HG03432 (cell line): Measurements from ENCODE around the gene ADGRE1.
"Not testable (repeated sequence)": the region's sequence is repeated elsewhere in the genome, so short reads cannot be mapped to it uniquely, and the experiment has no call there.

ENCODE experiments used
- ATAC-seq: cut with Tn5 transposase; IDR thresholded peaks from one replicate; pipeline ENCODE4 v1.9.1; 2021; ENCODE audit warnings: mild to moderate bottlenecking, moderate library complexity; ENCODE audit not compliant: unreplicated experiment

Gene ADGRE1

GRCh38 chr19:6887316-6887715 is at the start of gene ADGRE1:
ADGRE1 (plus strand) TSS chr19:6887579; CDS start chr19:6887609, 30 bp downstream.
- ATAC-seq = no peak

- ATAC-seq = no peak
Measured at GRCh38 chr19:6838062-6838655, 49.2 kb upstream of the ADGRE1 start.

DNA sequence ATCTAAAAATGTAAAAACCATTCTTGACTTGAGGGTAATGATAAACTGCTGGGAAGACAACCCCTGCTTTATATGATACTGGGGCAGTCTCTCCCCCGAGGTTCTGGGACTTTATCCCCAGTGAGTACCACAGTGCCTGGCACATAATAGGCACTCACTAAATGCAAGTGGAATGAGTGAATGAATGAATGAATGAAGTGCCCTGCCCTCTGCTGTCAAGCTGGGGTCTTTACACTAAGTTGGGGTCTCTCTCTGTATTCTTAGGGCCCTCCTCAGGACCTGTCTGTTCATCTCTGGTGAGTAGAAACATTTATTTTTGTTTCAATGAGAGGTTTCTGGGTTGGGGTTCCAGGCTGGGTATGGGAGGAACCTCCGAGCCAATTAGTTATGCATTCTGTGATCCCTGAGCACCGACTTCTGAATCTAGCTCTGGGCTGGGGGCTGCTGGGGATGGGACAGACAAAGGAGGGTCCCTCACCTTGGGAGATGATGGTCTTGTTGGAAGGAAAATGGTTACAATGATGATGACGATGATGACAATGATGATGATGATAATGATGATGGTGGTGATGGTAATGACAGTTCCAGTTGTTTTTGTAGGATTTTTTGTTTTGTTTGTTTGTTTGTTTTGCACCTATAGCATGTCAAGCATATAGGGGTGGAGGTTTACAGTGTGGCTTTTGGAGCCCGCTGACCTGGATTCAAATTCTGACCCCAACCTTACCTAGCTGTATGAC is 44.3 kb upstream of the ADGRE1 start:
- no peak for ATAC-seq

DNA sequence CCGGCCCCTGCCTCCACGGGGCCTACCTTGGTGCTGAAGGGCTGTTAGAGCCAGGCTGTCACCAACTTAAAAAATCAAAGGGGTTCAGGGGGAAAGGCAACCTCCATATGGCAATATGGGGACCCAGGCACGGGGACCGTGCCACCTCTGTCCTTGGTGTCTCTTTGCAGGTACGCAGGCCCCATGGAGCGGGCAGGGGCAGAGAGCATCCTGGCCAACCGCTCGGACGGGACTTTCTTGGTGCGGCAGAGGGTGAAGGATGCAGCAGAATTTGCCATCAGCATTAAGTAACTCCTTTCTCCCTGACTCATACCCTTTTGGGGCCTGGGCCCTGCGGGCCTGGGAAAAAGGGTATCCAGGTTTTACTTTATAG is 39.6 kb upstream of the ADGRE1 start:
- no peak for ATAC-seq

DNA sequence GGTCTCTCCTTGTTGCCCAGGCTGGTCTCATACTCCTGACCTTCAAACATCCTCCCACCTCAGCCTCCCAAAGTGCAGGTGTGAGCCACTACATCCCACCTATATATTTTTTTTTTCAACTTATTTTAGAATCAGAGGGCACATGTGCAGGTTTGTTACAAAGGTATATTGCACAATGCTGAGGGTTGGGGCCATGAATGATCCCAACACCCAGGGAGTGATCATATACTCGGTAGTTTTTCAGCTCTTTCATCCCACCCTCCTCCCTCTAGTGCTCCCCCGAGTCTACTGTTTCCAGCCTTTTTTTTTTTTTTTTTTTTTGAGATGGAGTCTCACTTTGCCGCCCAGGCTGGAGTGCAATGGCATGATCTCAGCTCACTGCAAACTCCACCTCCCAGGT is 38.4 kb upstream of the ADGRE1 start:
- ATAC-seq = no peak

GRCh38 chr19:6849876-6850275 is 37.5 kb upstream of the ADGRE1 start:
- no peak for ATAC-seq

GRCh38 chr19:6851359-6851758 is 36.0 kb upstream of the ADGRE1 start:
- ATAC-seq = no peak

DNA sequence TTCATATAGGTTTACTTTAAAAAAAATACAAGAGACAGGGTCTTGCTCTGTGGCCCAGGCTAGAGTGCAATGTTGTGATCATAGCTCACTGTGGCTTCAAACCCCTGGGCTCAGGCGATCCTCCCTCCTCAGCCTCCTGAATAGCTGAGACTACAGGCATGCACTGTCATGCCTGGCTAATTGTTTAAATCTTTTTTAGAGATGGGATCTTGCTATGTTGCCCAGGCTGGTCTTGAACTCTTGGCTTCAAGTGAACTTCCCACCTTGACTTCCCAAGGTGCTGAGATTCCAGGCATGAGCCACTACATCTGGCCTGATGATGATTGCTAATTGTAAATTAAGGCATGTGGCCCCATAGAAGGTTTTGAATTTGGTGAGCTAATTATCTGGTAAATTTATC is 35.4 kb upstream of the ADGRE1 start:
- no peak for ATAC-seq

DNA sequence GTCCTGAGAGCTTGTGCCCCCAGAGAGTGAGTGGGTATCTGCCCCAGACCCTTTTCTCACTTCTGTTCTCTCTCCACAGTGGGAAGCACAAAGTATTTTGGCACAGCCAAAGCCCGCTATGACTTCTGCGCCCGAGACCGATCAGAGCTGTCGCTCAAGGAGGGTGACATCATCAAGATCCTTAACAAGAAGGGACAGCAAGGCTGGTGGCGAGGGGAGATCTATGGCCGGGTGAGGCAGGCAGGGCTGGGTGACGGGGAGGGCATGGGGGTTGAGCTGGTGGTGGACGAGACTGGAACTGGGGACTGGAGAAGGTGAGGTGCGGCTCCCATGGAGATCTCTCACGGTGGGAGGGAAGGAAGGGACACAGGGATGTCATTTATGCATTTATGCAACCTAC is 33.5 kb upstream of the ADGRE1 start:
- ATAC-seq = no peak

GRCh38 chr19:6854758-6855157 is 32.6 kb upstream of the ADGRE1 start:
- no peak for ATAC-seq

DNA sequence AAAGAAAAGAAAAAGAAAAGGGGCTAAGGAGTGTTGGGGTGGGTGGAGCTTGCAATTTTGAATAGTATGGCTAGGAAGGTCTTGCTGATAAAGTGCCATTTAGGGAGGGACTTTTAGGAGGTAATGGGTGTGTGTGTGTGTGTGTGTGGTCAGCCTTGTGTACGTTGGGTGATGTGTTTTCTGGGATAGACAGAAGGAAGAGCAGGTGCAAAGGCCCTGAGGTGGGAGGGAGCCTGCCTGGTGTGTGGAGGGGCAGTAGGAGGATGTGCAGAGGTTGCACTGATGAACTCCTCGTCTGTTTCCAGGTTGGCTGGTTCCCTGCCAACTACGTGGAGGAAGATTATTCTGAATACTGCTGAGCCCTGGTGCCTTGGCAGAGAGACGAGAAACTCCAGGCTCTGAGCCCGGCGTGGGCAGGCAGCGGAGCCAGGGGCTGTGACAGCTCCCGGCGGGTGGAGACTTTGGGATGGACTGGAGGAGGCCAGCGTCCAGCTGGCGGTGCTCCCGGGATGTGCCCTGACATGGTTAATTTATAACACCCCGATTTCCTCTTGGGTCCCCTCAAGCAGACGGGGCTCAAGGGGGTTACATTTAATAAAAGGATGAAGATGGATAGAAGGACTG is 30.5 kb upstream of the ADGRE1 start:
- no peak for ATAC-seq

GRCh38 chr19:6861683-6862286 is 25.6 kb upstream of the ADGRE1 start:
- ATAC-seq = no peak

GRCh38 chr19:6862673-6863078 is 24.7 kb upstream of the ADGRE1 start:
- ATAC-seq = peak; percentile 72

GRCh38 chr19:6864325-6864940 is 22.9 kb upstream of the ADGRE1 start:
- ATAC-seq = no peak

DNA sequence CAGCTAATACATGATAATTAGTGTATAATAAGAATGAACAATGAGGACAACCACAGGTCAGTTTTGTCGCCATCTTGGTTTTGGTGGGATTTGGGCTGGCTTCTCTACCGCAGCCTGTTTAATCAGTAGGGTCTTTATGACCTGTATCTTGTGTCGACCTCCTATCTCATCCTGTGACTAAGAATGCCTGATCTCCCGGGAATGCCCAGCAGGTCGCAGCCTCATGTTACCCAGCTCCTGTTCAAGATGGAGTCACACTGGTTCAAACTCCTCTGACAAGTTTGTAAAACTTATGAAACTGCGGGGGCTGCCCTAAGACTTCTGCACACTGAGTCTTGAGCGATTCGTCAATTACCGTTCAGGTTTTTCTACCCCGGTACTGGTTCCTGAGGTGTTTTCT is 21.5 kb upstream of the ADGRE1 start:
- ATAC-seq = no peak

DNA sequence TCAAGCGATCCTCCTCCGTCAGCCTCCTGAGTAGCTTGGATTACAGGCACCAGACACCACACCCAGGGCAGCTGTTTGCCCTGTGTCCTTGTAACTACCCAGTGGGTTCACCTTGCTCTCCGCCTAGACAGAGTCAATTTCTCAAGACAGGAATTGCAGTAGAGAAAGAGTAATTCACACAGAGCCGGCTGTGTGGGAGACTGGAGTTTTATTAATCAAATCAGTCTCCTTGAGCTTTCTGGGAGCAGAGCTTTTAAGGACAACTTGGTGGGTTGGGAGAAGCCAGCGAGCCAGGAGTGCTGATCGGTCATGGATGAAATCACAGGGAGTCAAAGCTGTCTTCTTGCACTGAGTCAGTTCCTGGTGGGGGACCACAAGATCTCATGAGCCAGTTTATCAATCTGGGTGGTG is 20.6 kb upstream of the ADGRE1 start:
- ATAC-seq = no peak

GRCh38 chr19:6868351-6868750 is 19.0 kb upstream of the ADGRE1 start:
- no peak for ATAC-seq

DNA sequence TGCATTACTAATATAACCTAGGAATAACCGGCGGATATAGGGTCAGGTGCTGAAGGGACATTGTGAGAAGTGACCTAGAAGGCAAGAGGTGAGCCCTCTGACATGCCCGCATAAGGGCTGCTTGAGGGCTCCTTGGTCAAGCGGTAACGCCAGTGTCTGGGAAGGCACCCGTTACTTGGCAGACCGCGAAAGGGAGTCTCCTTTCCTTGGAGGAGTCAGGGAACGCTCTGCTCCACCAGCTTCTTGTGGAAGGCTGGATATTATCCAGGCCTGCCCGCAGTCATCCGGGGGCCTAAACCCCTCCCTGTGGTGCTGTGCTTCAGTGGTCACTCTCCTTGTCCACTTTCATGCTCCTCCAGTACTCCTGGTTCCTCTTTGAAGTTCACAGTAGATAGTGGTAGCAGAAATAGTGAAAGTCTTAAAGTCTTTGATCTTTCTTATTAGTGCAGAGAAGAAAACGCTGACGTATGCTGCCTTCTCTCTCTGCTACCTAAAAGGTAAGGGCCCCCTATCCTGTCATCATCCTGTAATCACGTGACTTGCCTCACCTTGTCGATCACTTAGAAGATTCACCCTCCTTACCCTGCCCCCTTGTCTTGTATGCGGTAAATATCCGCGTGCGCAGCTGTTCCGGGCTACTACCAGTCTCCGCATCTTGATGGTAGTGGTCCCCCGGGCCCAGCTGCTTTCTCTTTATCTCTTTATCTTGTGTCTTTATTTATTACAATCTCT is 18.1 kb upstream of the ADGRE1 start:
- not testable (repeated sequence) for ATAC-seq

DNA sequence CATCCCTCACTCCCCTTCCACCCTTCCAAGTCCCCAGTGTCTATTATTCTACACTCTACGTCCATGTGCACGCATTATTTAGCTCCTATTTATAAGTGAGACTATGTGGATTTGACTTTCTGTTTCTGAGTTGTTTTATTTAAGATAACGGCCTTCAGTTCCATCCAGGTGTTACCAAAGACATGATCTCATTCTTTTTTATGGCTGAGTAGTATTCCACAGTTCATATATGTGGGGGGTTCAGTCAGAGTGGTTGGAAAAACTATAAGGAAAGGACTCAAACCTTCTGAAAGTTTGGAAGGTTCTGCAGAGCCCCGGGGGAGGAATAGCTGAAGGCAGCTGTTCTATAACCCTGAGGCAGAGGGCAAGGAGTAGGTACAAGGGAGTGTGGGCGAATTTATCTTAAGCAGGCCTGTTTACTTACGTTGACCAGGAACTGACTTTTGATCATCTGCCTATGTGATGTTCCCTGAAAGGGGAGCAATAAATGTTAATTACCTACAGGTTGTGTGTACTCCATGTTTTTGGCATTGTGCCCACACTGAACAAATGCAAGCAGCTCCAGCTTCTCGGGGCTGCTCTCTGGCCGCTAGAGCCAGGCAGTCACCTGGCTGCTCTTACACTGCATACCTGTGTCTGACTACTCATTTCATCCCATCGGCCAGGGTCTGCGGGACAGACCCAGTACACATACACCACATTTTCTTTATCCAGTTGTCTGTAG is 13.5 kb upstream of the ADGRE1 start:
- no peak for ATAC-seq

GRCh38 chr19:6875218-6875617 is 12.2 kb upstream of the ADGRE1 start:
- ATAC-seq = no peak
